ENCODE results near the gene ZGPAT.
A peak's percentile ranks its signal among the peaks of the same experiment; 100 is the strongest.
"Not testable (repeated sequence)": the region's sequence is repeated elsewhere in the genome, so short reads cannot be mapped to it uniquely, and the experiment has no call there.

The ZGPAT gene, protein sequence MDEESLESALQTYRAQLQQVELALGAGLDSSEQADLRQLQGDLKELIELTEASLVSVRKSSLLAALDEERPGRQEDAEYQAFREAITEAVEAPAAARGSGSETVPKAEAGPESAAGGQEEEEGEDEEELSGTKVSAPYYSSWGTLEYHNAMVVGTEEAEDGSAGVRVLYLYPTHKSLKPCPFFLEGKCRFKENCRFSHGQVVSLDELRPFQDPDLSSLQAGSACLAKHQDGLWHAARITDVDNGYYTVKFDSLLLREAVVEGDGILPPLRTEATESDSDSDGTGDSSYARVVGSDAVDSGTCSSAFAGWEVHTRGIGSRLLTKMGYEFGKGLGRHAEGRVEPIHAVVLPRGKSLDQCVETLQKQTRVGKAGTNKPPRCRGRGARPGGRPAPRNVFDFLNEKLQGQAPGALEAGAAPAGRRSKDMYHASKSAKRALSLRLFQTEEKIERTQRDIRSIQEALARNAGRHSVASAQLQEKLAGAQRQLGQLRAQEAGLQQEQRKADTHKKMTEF

DNA sequence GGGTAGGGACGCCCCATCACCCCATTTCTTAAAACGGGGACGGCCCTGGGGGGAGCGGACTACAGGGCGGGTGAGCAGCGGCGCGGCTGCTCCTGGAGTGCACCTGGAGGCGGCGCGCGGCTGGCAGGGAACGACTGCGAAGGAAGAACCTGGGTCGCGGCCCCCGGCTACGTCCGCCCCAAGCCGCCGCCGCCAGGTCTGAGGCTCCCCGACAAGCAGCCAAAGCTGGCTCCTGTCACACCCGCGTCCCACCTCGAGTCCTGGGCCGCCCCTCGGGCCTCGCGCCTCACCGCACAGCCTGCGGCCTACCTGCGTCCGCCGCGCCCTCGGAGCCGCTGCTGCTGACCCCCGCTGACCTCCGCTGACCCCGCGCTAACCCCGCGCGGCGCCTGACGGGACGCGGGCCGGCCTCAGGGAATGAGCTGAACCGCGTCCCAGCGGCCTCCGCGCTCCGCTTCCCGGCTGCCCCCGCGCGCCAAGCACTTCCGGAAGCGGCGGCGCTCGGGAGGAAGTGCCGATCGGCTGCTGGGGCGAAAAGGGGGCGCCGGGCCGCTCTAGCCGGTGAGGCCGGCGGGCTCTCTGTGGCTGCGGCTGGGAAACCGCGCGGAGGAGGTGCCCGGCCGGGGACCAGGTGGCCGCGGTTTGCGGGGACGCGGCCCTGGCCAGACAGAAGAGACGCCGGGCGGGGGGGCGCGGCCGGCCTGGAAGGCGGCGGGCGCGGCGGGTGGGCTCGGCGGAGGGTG is at the start of gene ZGPAT, which contains the start of gene ARFRP1:
Gene ZGPAT (plus strand): TSS at position 482 of the 743 bp plus-strand sequence. CDS start 542 bp downstream, outside the sequence.
Gene ARFRP1 (minus strand): TSS at position 419 of the 743 bp plus-strand sequence. CDS start 885 bp downstream, outside the sequence.
- DNase-seq, result peak; percentile 86 to 92

DNA sequence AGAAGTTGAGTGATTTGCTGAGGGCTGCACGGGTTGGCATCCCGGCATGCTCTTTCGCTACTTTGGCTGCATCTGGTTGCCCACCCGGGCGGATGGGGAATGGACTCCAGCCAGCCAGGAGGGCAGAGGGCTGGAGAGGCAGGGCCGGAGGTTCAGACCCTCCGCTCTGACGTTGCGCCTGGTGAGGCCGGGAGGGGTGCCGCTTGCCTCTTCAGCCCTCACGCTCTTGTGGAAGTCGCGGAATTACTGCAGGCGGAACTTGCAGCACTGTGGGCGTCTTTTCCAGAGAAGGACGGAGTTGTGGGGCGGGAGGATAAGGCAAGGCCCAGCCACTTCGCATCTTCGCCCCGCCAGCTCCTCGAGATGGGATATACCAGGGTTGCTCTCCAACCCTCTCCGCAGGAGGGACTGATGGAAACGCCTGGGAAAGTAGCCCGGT is 49.1 kb upstream of the ZGPAT start:
- DNase-seq, result peak; percentile 53 to 71

DNA sequence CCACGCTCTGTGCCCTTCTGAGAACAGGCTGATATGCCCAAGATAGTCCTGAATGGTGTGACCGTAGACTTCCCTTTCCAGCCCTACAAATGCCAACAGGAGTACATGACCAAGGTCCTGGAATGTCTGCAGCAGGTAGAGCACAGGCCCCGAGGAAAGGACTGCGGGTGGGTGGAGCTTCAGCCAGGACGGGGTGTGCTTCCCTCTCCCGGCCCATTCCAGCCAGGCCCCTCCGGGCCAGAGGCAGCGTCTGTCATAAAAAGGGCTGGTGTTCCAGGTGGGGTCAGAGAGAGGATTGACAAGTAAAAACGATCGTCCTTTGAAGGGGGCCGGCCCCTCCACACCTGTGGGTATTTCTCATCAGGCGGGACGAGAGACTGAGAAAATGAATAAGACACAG is 48.5 kb upstream of the ZGPAT start:
- DNase-seq, result no peak

DNA sequence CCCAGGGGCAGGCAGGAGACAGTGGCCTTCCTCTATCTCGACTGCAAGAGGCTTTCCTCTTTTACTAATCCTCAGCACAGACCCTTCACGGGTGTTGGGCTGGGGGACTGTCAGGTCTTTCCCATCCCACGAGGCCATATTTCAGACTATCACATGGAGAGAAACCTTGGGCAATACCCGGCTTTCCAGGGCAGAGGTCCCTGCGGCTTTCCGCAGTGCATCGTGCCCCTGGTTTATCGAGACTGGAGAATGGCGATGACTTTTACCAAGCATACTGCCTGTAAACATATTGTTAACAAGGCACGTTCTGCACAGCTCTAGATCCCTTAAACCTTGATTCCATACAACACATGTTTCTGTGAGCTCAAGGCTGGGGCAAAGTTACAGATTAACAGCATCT is 47.7 kb upstream of the ZGPAT start:
- DNase-seq, result not testable (repeated sequence)

DNA sequence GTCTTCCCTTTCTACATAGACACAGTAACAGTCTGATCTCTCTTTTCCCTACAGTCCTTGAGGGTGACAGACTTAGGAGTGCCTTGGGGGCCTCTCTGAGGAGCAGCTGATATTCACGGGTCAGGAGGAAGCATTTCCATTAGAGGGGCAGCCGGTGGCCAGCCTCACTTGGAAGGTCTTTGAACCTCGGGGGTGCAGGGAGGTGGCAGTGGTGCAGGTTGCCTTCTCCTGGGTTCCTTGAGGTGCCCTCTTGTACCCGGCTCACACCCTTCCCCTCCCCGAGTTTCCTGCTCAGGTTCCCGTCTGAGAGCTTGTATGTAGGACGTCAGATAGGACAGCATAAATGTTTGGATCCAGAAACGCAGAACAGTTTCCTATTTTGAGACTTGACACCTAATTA is 47.2 kb upstream of the ZGPAT start:
- no peak for DNase-seq

DNA sequence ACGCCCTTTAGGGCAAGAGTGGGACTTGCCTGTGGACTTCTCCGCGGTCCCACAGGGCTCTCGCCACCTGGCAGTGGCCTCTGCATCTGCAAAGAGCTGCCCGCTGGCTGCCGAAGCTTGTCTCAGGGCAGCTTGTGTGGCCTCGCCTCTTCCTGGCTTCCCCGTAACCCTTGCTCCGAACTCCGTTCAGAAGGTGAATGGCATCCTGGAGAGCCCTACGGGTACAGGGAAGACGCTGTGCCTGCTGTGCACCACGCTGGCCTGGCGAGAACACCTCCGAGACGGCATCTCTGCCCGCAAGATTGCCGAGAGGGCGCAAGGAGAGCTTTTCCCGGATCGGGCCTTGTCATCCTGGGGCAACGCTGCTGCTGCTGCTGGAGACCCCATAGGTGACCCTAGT is 46.7 kb upstream of the ZGPAT start:
- no peak for DNase-seq

DNA sequence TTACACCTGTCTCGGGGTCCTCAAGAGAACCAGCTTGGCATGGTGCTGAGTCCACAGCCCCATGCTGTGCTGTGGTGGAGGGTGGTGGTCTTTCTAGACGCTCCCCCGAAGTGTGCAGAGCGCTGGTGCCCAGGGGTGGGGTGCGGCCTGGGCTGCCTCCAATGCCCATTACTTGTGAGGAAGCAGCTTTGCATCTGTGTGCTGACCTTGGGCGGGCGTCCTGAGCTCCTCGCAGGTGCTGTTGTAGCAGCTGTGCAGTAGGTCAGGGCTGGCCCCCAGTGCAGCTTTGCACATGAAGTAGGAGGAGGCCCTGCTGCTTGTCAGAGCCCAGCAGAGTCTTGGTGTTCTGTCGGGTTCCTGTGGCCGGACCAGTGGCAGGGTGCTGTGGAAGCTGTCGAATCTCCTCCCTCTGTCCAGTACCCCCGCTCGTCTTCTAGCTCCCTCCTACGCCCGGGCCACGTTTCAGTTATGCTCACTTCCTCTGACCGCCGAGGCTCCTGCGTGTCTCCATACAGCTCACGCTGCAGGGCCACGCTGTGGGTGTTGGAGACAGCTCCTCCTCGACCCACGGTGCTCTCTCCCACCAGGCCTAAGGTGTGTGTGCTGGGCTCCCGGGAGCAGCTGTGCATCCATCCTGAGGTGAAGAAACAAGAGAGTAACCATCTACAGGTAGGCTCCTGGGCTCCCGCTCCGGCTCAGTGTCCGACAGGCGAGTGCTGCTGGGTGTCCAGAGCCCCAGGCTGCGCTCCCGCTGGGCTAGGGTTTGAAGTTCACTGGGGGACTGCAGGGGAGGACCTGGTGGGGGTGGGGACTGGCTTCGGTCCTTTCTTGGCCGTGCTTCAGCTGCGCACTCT is 45.7 kb upstream of the ZGPAT start:
- no peak for DNase-seq

DNA sequence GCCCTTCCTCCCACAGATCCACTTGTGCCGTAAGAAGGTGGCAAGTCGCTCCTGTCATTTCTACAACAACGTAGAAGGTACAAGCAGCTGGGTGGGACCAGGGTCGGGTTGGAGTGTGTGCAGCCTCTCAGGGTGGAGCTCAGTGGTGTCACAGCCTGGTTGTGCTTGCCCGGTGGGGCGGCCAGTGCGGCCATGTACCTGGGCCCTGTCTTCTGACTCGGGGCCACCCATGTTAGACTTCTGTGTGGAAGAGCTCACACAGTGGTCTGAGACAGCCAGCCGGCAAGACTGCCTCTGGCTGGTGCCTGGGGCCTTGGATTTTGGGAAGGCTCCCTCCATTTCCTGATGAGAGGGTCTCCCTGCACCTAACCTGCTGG is 45.0 kb upstream of the ZGPAT start:
- DNase-seq, result no peak

DNA sequence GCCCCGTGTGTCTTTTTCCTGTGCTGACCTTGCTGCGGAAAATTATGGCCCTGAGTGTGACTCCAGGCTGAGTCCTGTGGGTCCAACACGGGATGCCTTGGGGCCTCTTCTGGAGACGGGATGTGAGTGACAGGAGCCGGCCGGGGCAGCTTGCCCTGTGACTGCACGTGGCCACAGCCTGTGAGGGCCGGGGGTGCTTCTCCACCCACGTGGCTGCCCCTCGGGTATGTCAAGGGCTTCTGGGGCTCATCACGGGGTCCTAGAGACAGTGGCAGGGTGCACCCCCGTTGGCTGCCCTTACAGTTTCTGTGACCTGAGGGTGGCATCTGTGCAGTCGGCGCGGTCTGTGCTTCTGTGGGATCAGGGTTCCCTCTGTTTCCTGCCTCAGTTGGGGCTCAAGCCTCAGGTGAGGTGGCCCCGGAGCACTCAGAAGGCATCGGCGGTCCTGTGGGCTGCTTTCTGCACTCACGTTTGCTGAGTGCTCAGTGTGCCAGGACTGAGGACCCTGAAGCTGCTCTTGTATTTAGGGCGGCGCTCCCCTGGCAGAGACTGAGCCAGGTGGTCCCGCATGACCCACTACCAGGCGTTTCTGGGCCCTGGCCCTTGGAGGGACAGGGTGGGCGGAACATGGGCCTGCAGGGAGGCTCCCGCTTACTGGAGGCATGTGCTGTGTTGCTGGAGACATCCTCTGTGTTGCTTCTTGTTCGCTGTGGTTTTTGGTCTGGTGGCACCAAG is 44.3 kb upstream of the ZGPAT start:
- DNase-seq, result no peak

DNA sequence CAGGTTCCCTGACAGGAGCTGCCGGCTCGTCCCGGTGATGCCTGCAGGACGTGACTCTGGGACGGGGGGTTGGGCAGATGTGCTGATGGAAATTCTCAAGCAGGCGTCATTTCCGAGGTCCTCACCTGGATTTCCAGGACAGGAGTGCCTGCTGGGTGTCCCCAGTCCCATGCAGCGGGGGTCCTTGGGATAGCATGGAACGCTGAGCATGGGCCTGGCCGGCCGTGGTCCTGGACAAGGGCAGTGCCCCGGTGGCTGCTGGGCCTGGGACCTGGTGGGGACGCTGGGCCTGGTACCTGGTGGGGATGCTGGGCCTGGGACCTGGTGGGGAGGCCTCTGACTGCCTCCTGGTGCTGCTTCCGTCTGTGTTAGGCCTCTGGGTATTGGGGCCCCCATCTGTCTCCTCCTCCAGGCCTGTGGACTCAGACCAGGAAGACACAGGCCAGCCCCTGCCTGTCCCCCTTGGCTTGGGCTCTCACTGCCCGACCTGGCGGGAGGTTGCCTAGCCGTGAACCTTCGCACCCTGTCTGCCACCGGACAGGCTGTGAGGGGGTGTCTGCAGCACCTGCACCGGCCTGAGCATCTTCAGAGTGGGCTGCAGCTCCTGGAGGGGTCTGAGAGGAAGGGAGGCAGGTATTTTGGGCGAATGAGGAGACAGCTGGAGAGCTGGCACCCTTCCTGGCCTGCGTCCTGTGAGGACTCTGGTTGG is 43.5 kb upstream of the ZGPAT start:
- DNase-seq, result no peak

DNA sequence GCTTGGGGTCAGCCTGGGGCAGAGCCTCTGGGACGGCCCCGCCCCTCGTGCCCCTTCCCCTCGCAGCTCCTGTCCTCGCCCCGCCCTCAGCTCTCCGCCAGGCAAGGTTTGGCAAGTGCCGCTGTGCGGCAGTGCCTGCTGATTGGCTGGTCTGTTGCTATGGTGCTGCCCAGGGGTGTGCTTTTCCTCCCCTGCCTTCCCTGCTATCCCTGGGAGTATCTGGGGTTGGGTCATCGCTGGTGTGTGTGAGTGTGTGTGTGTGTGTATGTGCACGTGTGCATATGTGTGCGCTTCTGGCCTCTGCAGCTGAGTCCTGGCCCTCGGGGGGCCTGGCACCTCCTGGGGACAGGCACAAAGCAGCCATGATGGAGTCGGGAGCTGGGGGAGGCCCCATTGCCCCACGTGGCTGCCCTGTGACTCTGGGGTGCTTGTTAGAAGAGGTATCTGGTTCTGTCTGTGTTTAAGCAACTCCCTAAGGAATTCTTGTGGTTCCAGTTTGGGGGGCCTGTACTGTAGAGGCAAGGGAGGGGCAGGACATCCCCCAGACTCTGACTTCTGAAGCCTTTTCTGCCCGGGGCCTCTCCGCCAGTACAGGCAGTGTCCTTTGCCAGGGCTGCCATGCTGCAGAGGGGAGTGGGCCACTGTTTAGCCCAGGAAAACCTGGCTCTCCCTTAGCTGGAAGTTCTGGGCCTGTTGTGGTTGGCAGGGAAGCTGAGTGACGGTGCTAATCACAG is 42.8 kb upstream of the ZGPAT start:
- DNase-seq, result no peak

DNA sequence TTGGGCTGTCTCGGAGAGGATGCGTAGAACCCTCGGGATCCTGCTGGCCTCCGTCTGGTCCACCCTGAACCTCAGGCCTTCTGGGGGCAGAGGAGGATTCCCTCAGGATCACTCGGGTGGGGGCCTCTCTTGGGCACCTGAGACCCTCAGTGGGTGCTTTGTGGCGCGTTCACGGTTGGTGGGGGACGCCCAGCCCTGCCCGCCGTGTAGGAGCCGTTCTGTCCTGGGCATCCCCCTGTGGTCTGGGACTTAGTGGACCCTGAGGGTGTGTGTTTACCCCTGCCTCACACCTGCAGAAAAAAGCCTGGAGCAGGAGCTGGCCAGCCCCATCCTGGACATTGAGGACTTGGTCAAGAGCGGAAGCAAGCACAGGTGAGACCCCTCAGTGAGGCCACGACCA is 42.1 kb upstream of the ZGPAT start:
- DNase-seq, result no peak

DNA sequence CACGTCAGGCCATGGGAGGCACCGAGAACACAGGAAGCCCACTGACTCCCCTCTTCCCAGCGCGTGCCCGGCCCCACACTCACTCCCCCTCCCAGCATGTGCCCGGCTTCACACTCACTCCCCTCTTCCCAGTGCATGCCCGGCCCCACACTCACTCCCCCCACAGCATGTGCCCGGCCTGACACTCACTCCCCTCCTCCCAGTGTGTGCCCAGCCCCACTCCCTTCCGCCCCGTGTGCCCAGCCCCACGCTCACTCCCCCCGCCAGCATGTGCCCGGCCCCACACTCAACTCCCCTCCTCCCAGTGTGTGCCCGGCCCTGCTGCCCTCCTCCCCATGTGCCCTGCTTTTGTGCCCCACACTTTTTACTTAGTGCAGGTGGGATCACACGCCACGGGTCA is 40.0 kb upstream of the ZGPAT start:
- DNase-seq, result no peak

DNA sequence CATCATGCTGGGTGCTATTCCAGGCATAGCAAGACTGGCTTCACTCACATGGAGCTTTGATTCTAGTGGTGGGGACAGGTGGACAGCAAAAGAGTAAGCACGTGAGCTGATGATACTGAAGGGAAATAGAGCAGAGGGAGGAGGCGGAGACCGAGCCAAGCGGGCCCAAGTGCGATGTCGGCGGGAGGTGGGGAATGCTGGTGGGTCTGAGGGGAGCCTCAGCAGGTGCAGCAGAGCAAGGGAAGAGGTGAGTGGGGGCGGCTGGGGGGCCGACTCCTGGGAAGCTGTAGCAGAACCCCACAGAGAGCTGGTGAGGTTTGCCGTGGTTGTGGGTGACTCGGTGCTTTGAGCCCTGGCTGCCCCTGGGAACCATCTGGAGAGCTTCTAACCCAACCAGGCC is 39.5 kb upstream of the ZGPAT start:
- no peak for DNase-seq

DNA sequence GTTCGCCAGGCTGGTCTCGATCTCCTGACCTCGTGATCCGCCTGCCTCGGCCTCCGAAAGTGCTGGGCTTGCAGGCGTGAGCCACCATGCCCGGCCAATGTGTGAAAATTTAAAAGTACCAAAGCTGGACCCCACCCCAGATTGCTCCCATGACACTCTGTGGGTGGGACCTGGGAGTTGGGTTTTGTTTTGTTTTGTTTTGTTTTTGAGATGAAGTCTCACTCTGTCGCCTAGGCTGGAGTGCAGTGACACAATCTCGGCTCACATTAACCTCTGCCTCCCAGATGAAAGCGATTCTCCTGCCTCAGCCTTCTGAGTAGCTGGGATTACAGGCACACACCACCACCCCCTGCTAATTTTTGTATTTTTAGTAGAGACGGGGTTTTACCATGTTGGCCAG is 36.1 kb upstream of the ZGPAT start:
- not testable (repeated sequence) for DNase-seq

DNA sequence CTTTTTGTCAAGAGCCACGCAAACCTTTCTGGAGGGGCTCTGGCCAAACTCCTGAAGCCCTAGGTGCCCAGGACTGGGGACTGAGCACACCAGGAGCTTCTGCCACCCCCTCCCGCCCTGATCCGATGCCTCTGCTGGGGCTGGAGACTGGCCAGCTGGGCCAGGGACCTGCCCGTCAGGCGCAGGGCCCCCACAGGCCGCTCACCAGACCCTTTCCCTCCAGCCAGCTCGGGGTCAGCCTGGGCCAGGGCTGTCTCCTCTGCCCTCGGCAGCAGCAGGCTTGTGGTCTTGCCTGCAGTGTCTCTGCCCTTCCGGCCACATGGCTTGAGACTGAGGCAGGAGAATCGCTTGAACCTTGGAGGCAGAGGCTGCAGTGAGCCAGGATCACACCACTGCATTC is 35.2 kb upstream of the ZGPAT start:
- DNase-seq, result no peak

DNA sequence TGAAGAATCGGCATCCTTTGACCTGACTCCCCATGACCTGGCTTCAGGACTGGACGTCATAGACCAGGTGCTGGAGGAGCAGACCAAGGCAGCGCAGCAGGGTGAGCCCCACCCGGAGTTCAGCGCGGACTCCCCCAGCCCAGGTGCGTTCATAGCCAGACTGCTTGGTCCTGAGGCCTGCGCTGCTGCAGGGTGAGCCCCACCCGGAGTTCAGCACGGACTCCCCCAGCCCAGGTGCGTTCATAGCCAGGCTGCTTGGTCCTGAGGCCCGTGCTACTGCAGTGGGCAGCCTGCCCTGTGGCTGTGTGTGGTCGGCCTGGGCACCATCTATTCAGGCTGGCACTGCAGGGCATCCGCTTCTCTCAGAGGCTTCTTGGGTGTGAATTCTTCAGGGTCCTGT is 33.9 kb upstream of the ZGPAT start:
- no peak for DNase-seq

DNA sequence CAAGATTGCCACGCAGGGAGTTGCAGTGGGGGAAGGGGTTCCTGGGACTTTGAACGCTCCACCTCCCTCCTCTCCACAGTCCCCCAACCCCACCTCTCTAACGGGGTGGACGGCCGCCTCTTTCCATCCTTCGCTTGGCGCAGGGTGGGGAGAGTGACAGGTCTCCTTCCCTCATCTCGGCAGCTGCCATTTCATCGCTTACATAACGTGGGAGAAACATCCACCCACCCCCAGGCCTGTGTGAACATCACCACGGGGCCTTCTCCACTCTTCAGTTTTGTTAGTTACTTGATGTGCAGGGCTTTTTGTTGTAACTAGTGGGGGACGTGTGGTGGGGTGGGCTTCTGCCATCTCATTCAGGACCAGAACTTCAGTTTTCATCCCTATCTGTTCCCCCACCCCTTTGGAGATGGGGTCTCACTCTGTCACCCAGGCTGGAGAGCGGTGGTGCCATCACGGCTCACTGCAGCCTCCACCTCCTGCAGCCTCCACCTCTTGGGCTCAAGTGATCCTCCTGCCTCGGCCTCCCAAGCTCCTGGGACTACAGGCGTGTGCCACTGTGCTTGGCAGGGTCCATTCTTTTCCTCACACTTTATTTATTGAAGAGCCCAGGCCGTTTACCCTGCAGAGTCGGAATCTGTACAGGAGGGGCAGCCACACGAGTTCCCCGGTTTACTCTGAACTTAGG is 32.0 kb upstream of the ZGPAT start:
- no peak for DNase-seq

DNA sequence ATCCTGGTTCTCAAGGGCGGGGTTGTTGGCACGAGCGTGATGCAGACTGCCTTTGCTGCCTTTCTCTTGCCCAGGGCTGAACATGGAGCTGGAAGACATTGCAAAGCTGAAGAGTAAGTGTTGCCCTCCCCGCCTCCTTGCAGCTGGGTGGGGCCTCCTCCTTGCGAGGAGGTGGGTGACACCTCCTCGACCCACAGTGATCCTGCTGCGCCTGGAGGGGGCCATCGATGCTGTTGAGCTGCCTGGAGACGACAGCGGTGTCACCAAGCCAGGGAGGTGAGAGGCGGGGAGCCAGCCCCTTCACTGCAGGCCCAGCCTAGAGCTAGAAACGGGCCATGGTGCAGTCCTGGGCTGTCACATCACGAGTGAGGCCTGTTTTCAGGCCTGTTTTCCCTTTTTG is 29.8 kb upstream of the ZGPAT start:
- no peak for DNase-seq

Measured in inflammatory macrophage treated with lipopolysaccharide for 1 hour (primary cell).